HepG2 (cell line): ENCODE data around the gene UBE2D3. TPM values are rescaled to one million over a fixed set of nuclear protein-coding genes. Genes with fewer than 3 reads are reported as not detected.
A peak's percentile ranks its signal among the peaks of the same experiment; 100 is the strongest.

ENCODE experiments used
- ATAC-seq: fragments of 200-7000 bp; cut with Tn5 transposase; 3 replicates; pipeline ENCODE4 v1.9.1; 2020; ENCODE audit warnings: mild to moderate bottlenecking, moderate library complexity
- BruUV-seq: library from RNA; stranded (reverse); fragments of 400-500 nt; replicated peaks from 2 replicates; lab custom pipeline; 2021; lab: Mats Ljungman, UMichigan
- CTCF ChIA-PET: fragments of 300-600 bp; formaldehyde crosslinking; extraction: SDS; loops from one replicate; lab custom pipeline; 2021; ENCODE audit warnings: low total read pairs, inconsistent platforms, low intra/inter-chr PET ratio; lab: Yijun Ruan, JAX
- POLR2A ChIA-PET: fragments of 350-600 bp; sonication (Branson Sonifier 250); formaldehyde crosslinking; loops from one replicate; lab custom pipeline; 2020; ENCODE audit warnings: antibody characterized with exemption, inconsistent platforms; lab: Yijun Ruan, JAX
- DNase-seq: peaks from one replicate; pipeline ENCODE4 v3.0.0-alpha.2; 2015; ENCODE audit warnings: low spot score
- FAIRE-seq: peaks from 3 replicates; lab custom pipeline; 2011; peaks lifted over from hg19 to GRCh38; lab: Jason Lieb, UNC
- H2AFZ ChIP-seq: one replicate; pipeline ENCODE4 v1.6.1; 2011; ENCODE audit warnings: low read length, inconsistent platforms
- H3K27ac ChIP-seq: fragments of 300-600 bp; 3 replicates; pipeline ENCODE4 v1.8.0; 2011; ENCODE audit warnings: mixed run types, mild to moderate bottlenecking, mixed read lengths, low read length, inconsistent platforms; ENCODE audit not compliant: insufficient read depth; ENCODE audit errors: extremely low read length
- H3K27me3 ChIP-seq, 2 experiments: fragments of 200-600 bp in 1 of 2; 2 replicates in 1 of 2; 3 replicates in 1 of 2; pipeline versions ENCODE4 v1.6.0 to v1.8.0; 2011; ENCODE audit warnings: low read length in 2 of 2, mild to moderate bottlenecking in 2 of 2, moderate library complexity in 2 of 2, inconsistent platforms in 1 of 2; ENCODE audit not compliant: insufficient read depth in 2 of 2, control insufficient read depth in 1 of 2
- H3K36me3 ChIP-seq, 2 experiments: fragments of 200-600 bp in 1 of 2; replicated peaks in 1 of 2; 2 replicates in 1 of 2; 3 replicates in 1 of 2; pipeline versions ENCODE4 v1.5.1 to v1.8.0; 2011; ENCODE audit warnings: low read length in 2 of 2, inconsistent platforms in 1 of 2; ENCODE audit not compliant: insufficient read depth in 2 of 2, control insufficient read depth in 1 of 2
- H3K4me1 ChIP-seq: 2 replicates; pipeline ENCODE4 v1.5.1; 2012; ENCODE audit warnings: low read length, inconsistent platforms; ENCODE audit not compliant: insufficient read depth
- H3K4me2 ChIP-seq: 2 replicates; pipeline ENCODE4 v1.6.0; 2011; ENCODE audit warnings: low read depth, low read length, inconsistent platforms
- H3K4me3 ChIP-seq, 3 experiments: fragments of 200-600 bp in 1 of 3; sonication (generic), shearing (Covaris generic) in 1 of 3; replicated peaks in 1 of 3; 2 replicates each; pipeline ENCODE4 v1.5.1; 2011 to 2016; ENCODE audit warnings: low read length in 3 of 3, inconsistent platforms in 2 of 3, low read depth in 2 of 3, mild to moderate bottlenecking in 2 of 3, control low read depth in 1 of 3, mixed read lengths in 1 of 3; ENCODE audit not compliant: insufficient read depth in 1 of 3
- H3K79me2 ChIP-seq: one replicate; pipeline ENCODE4 v1.6.1; 2011; ENCODE audit warnings: low read length, inconsistent platforms; ENCODE audit not compliant: insufficient read depth
- H3K9ac ChIP-seq: 2 replicates; pipeline ENCODE4 v1.6.0; 2011; ENCODE audit warnings: mild to moderate bottlenecking, low read depth, low read length, inconsistent platforms; ENCODE audit not compliant: insufficient read depth
- H3K9me3 ChIP-seq: 2 replicates; pipeline ENCODE4 v1.5.1; 2012; ENCODE audit warnings: mild to moderate bottlenecking, low read length
- H4K20me1 ChIP-seq: 2 replicates; pipeline ENCODE4 v1.6.0; 2011; ENCODE audit warnings: inconsistent platforms, mild to moderate bottlenecking, low read length, moderate library complexity; ENCODE audit not compliant: insufficient read depth
- ARID4A ChIP-seq: sonication (generic); formaldehyde crosslinking; IDR thresholded peaks from 2 replicates; pipeline ENCODE4 v1.5.0; 2020; ENCODE audit warnings: mild to moderate bottlenecking, missing genetic modification reagents, borderline replicate concordance
- GTF2F1 ChIP-seq: fragments of 150-350 bp; IDR thresholded peaks from 2 replicates; pipeline ENCODE4 v1.6.1; 2014; ENCODE audit warnings: low read length
- HINFP ChIP-seq: sonication (generic); formaldehyde crosslinking; IDR thresholded peaks from 2 replicates; pipeline ENCODE4 v1.4.0; 2020; ENCODE audit warnings: low read depth, mild to moderate bottlenecking, missing genetic modification reagents
- PAF1 ChIP-seq: IDR thresholded peaks from 2 replicates; pipeline ENCODE4 v1.6.1; 2016; ENCODE audit warnings: missing genetic modification reagents, missing compliant biosample characterization
- PBX2 ChIP-seq: IDR thresholded peaks from 2 replicates; pipeline ENCODE4 v1.6.1; 2016; ENCODE audit warnings: control low read depth
- RFX1 ChIP-seq: fragments of 450-650 bp; IDR thresholded peaks from 2 replicates; pipeline ENCODE4 v1.6.1; 2017
- THYN1 ChIP-seq: sonication (generic); formaldehyde crosslinking; IDR thresholded peaks from 2 replicates; pipeline ENCODE4 v1.8.1; 2023; ENCODE audit warnings: low read depth, mild to moderate bottlenecking, moderate library complexity, missing genetic modification reagents, borderline replicate concordance
- YEATS2 ChIP-seq: sonication (generic); formaldehyde crosslinking; IDR thresholded peaks from 2 replicates; pipeline ENCODE4 v1.4.0; 2020; ENCODE audit warnings: missing genetic modification reagents, borderline replicate concordance
- ZBTB26 ChIP-seq: IDR thresholded peaks from 2 replicates; pipeline ENCODE4 v1.6.1; 2016; ENCODE audit warnings: missing compliant biosample characterization, missing genetic modification reagents, borderline replicate concordance
- ZNF235 ChIP-seq: sonication (generic); formaldehyde crosslinking; IDR thresholded peaks from 2 replicates; pipeline ENCODE4 v1.8.1; 2023; ENCODE audit warnings: mild to moderate bottlenecking, missing genetic modification reagents, borderline replicate concordance
- ZNF260 ChIP-seq: sonication (generic); formaldehyde crosslinking; IDR thresholded peaks from 2 replicates; pipeline ENCODE4 v1.4.0; 2020; ENCODE audit warnings: missing genetic modification reagents, low read depth, mild to moderate bottlenecking, borderline replicate concordance
- ZNF30 ChIP-seq: sonication (generic); formaldehyde crosslinking; IDR thresholded peaks from 2 replicates; pipeline ENCODE4 v1.5.0; 2020; ENCODE audit warnings: mild to moderate bottlenecking, missing genetic modification reagents
- ZNF543 ChIP-seq: sonication (generic); formaldehyde crosslinking; IDR thresholded peaks from 2 replicates; pipeline ENCODE4 v1.4.0; 2020; ENCODE audit warnings: mild to moderate bottlenecking, missing genetic modification reagents
- WGBS: methylation state at CpG from one replicate; pipeline ENCODE4 v1.1.6; 2017; ENCODE audit warnings: low lambda C conversion rate; 5-methylcytosine and 5-hydroxymethylcytosine counted together
- in situ Hi-C: cut with HindIII; loops from 2 replicates; pipeline ENCODE4 v1.10.0; 2017; ENCODE audit warnings: low pct_unique_long_range_greater_than_20kb; ENCODE audit not compliant: extremely low pct_ligation_motif_present
- intact Hi-C: fragments of 100-400 bp; cut with micrococcal nuclease; formaldehyde crosslinking; loops from one replicate; pipeline ENCODE4 v1.10.0; 2022; ENCODE audit not compliant: unreplicated experiment
- polyA plus RNA-seq, 8 experiments: library from polyadenylated mRNA; depleted of rRNA in 3 of 8; stranded (reverse) in 7 of 8; unstranded in 1 of 8; fragments of >200 nt; fragmentation: Illumina TruSeq in 4 of 8; extraction: Trizol in 4 of 8; gene quantifications; 2 replicates each; pipeline versions ENCODE4 v1.2.1 to v1.2.3, GENCODE V29; 2011 to 2016; ENCODE audit warnings: low read depth in 4 of 8, missing spikeins in 1 of 8, mixed read lengths in 1 of 8; ENCODE audit not compliant: insufficient read depth in 1 of 8
- total RNA-seq, 5 experiments: library from RNA; depleted of rRNA; stranded (reverse); fragments of >200 nt; fragmentation: Illumina TruSeq; extraction: Trizol; gene quantifications; 2 replicates each; pipeline ENCODE4 v1.2.3, GENCODE V29; 2016; ENCODE audit warnings: low read depth in 1 of 5

The UBE2D3 gene
- total and polyA plus RNA-seq, 2 of the 13 experiments (the other 11 are each of a cell fraction or from before 2014, with no cell fraction given): 224 to 293 TPM

GRCh38 chr4:102842367-102842766 lies 15.0 kb upstream of the UBE2D3 start (continued):
- TF ChIP-seq HINFP (CRISPR knock-in tag) (no peak), YEATS2 (CRISPR knock-in tag) (no peak), ARID4A (no peak), ZBTB26 (CRISPR knock-in tag) (no peak), PAF1 (no peak)

GRCh38 chr4:102836596-102836995 lies 9.2 kb upstream of the UBE2D3 start:
- ChIA-PET CTCF (no interaction called here), POLR2A (interaction anchor here (2.5 kb wide), 1 partner anchor 9 kb away, joined by 12 read pairs; the partner anchor contains the start of gene UBE2D3)
- Histone ChIP-seq H3K4me2 (no peak overlapping the region), H3K9me3 (no peaks in the 10 kb centered on the region), H2AFZ (no peak overlapping the region), H3K36me3 (no peaks in the 10 kb centered on the region), H3K4me1 (peaks cover 23% of the 10 kb centered on the region), H3K79me2 (no peaks in the 10 kb centered on the region), H3K27me3 (no peaks in the 10 kb centered on the region), H3K27ac (no peak overlapping the region), H3K9ac (no peak overlapping the region), H4K20me1 (0 out of 2 replicates have a peak, but pooled peaks cover 3% of the 10 kb centered on the region), H3K4me3 (no peak overlapping the region)
- WGBS: 100% methylated on average over 1 of the region's 1 CpG
- FAIRE-seq (peak; percentile 26), ATAC-seq (no peak), DNase-seq (no peak)
- in situ Hi-C loops (no loop called here), intact Hi-C loops (no loop called here)
- BruUV-seq: no TSS peak
- no peak for TF ChIP-seq GTF2F1
- TF ChIP-seq ZNF235 (CRISPR knock-in tag): no peak
- no peak for TF ChIP-seq THYN1 (CRISPR knock-in tag)
- TF ChIP-seq PBX2 (CRISPR knock-in tag): no peak
- no peak for TF ChIP-seq RFX1
- TF ChIP-seq ZNF543 (CRISPR knock-in tag): no peak
- TF ChIP-seq ZNF260 (CRISPR knock-in tag): no peak
- TF ChIP-seq ZNF30 (CRISPR knock-in tag): no peak
